HG03039 (cell line): ENCODE results near the gene NECAB2.

Source experiments
- ATAC-seq: cut with Tn5 transposase; IDR thresholded peaks from one replicate; pipeline ENCODE4 v1.9.1; 2021; ENCODE audit warnings: mild to moderate bottlenecking, moderate library complexity; ENCODE audit not compliant: unreplicated experiment

Gene NECAB2

GRCh38 chr16:83951544-83951943 is 16.5 kb upstream of the NECAB2 start:
- ATAC-seq = no peak

GRCh38 chr16:83952587-83952939 is 15.5 kb upstream of the NECAB2 start:
- ATAC-seq = no peak

DNA sequence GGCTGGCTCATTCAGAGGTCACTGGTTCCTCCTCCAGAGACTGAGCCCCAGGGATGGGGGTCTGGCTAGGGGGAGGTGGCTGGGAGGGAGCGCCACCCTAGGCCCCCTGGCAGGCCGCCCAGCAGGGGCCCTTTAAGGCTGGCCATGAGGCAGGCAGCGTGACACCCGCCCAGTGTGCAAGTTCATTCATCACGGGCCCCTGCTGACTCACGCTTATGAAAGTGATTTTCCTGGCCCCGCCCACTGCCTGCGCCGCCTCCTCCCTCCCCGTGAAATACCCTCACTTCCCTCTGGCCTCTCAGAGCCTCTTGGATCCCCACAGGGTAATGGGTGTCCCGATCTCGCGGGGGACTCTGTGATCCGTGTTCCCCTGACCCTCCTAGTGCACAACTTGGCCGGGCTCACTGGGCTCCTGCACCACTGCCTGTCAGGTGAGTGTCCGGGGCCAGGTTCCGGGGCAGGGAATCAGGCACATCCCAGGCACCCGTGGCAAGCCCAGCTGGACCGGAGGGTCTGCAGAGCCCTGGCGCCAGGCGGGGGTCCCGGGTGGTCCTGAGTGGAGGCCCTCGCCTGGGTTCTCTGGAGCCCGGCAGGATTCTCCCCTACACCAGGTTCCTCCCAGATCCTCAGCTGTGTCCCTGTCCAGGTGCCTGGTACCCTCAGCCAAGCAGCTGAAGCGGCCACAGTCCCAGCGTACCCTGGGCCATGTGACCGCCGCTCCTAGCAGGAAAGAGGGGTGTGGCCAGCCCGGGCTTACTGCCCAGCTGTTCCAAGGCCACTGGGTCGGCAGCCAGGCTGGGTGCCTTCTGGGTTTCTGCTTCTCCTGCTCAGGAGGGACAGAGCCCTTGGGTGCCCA is 14.9 kb upstream of the NECAB2 start, which contains the start of gene OSGIN1:
Gene OSGIN1, plus strand, starts transcription at position 301 of the 856 bp plus-strand sequence. CDS start 4,432 bp downstream, outside the sequence.
- ATAC-seq = peak; percentile 46

GRCh38 chr16:83953796-83954576 is 14.1 kb upstream of the NECAB2 start:
- ATAC-seq = no peak

DNA sequence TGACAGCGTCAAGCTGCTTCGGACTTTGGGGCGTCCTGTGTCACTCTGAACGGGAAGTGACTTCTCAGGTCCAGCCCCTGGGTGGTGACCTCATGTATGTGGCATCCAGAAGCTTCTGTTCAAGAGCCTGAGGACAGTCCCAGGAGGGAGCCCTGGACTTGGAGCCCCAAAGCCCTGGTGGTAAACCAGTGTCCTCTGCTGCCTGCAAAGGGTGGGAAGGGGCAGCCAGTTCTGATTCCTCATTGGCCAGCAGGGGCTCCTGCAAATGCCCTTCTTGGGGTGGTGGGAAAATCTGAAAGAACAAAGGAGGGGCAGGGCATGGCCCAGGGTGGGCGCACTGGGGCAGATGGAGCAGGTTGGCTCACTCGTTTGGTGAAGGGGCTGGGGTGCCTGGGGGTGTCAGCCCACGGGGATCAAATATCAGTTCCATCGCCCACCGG is 13.4 kb upstream of the NECAB2 start:
- no peak for ATAC-seq

DNA sequence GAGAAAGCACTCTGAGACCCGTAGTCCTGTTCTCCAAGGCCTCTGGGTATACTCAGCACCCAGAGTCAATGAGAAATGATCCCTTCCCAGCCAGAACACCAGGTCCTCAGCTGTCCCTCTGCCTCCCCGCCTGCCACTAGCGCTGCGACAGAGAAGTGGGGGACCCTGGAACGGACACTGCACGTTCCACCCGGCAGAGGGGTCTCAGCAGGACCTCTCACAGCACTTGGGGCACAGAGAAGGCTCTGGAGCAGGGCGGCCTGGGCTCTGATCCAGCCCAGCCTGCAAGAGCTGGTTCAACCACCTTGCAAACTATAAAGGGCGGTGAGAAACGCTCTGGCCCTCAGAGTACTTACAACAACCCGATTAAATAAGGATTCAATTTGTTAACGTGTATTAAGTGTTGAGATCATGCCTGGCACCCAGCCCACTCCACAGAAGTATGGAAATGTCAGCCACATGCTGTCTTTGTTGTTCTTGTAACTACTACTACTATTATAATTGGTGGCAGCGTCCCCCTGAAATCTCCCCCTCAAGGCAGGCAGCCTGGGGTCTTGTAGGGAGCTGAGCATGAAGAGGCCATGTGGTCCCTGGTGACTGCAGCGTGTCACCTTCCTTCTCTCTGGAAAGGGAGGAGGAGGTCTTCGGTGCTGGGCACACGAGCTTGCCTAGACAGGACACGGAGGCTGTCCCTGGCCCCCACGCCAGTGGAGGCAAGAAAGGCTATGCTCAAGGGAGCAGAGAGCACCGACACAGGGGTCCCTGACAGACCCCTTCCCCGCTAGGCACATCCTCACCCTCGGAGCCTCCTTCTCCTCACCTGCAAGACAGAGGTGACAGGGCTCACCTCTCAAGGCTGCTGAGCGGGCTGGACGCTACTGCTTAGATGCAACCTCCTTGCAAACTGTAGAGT is 12.6 kb upstream of the NECAB2 start:
- ATAC-seq = no peak

- no peak for ATAC-seq
These were observed 11.4 kb upstream of the NECAB2 start for GRCh38 chr16:83956336-83957289.

DNA sequence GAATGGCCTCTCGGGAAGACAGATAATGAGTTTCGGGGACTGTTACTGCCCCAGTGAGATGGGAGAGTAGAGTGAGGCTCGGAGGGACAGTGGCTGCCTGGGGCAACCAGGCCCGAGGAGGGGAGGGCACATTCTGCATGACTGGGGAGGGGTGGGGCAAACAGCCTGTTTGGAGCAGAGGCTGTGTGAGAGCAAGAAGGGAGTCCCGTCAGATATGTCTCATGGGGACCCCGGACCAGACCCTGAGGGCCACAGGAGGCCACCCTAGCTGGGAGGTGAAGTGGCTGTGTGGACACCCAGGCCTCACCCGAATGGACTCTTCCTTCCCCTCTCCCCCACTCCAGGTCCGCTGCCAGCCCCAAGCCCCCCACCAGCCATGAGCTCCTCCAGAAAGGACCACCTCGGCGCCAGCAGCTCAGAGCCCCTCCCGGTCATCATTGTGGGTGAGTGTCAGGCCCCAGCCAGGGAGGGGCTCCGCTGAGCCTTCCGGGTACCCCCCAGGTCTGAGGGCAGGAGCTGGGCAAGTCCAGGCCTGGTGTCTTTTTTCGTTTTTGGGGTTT is 10.7 kb upstream of the NECAB2 start:
- no peak for ATAC-seq

DNA sequence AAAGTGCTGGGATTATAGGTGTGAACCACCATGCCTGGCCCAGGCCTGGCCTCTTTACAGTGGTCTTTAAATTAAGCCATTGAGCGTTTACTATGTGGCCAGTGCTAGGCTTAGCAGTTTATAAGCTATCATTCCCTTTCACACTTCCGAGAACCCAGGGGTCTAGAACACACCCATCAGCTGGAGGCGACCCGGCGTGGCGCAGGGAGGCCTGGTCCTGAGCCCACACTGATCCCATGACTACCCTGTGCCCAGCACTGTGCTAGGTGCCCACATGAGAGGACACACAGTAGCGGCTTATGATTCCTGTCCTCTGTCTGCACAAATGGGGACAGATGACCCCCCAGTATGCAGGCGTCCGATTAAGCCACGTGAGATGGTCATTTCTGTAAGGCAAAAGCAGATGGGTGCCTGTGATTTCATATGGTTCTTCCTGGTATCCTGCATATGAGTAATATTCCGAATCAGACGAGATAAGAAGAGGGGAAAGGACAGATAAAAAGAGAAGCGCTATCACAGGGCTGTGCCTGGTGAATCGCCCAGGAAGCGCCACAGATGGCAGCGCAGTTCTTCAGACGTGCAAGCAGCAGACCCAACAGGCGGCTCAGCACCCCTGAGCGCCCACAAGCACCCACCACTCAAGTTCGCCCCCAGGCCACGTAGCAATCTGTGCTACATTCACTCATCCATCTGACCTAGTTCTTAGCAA is 9.8 kb upstream of the NECAB2 start:
- ATAC-seq = no peak

GRCh38 chr16:83958846-83959565 is 9.0 kb upstream of the NECAB2 start:
- ATAC-seq = no peak

DNA sequence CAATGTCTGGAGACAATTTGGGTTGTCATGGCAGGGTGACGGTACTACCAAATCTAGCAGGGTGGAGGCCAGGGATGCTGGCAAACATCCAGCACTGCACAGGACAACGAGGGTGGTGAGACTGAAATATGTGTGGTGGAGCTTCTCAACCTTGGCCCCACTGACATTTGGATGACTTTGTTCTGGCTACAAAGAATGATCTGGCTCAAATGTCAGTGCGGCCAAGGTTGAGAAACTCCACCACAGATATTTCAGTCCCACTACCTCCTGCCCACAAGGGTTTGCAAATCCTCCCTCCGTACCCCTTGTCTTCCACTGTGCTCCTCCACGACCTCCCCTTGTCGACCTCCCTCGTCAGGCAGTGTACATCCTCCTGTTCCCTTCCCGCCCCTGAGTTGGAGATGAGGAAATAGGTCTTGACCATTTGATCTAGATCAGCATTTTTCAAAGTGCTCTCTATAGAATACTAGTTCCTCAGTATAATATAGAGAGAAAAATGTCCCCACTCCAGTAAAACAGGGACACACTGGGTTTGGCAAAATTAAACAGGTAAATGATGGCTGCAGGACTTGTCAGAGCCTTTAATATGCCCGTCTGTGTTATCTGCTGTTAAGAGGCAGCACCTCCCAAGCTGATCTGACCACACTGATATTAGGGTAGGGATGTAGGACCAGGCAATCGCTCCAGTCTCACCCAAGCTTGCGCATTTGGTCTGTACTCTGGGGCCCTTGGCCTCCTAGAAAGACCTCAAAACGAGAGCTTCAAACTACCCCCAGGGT is 8.2 kb upstream of the NECAB2 start:
- ATAC-seq = no peak

GRCh38 chr16:83960521-83961249 is 7.4 kb upstream of the NECAB2 start:
- no peak for ATAC-seq

DNA sequence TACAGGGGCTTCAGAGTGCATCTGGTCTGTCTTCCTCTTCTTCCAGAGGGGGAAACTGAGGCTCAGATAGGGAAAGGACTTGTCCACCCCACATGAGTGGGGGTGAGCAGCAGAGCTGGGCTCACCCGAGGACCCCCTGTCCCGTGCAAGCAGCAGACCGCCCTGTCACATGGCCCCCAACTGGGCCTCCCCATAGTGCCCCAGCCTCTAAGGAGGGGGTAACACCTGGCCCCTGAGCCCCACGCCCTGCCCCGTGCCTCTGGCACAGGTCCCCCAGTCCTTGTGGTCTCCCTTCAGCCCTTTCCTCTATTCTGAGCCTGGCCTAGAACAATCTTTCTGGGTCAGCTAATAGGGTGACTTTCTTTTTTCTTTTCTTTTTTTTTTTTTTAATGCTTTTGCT is 6.5 kb upstream of the NECAB2 start:
- no peak for ATAC-seq

DNA sequence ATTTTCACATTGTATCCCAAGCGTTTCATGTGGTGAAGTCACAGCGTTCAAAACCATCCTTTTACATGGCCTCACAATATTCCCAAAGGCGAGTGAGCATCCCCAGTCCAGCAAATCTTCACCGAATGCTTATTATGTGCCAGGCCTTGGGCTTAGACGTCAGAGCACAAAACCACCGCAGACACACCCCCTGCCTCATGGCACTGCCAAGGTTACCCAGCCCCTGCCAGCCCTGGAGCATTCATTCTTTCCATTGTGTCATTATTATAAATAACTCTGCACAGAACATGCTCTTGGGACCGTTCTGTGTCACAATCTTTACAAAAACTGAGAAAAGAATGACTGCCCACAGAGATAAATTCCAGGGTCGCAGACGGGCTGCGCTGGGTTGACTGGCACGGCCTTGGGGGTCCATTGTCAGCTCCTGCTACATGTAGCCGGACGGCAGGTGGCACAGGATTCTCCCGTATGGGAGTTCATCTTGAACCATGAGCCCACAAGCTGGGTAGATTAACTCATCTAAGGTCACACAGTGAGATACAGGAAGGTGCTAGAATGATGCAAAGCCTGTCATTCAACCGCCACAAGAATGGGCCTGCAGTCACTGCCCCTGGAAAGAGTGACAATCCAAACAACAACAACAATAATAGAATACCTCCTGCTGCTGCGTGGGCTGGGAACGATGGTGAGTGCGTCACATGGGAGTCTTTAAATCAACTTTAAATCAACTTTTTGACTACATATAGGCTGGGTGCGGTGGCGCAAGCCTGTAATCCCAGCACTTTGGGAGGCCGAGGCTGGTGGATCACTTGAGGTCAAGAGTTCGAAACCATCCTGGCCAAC is 4.5 kb upstream of the NECAB2 start:
- ATAC-seq = no peak

- ATAC-seq = no peak
These were observed 3.2 kb upstream of the NECAB2 start for GRCh38 chr16:83964684-83965443.
